ENCODE measurements around the gene JTB.

JTB gene

GRCh38 chr1:153953859-153954365 lies 23.6 kb downstream of the JTB start:
- no peak for DNase-seq

- no peak for DNase-seq
Measured at GRCh38 chr1:153951801-153952200, 25.7 kb downstream of the JTB start.

- no peak for DNase-seq
Measured at GRCh38 chr1:153951183-153951582, 26.3 kb downstream of the JTB start.

- peak; percentile 65 for DNase-seq
Measured at GRCh38 chr1:153946622-153947241, 30.7 kb downstream of the JTB start, which contains the start of gene DENND4B. Gene DENND4B (minus strand): TSS chr1:153946718. CDS start chr1:153944374, 2,344 bp downstream.

- no peak for DNase-seq
Measured at GRCh38 chr1:153945795-153946621, 31.5 kb downstream of the JTB start.

DNA sequence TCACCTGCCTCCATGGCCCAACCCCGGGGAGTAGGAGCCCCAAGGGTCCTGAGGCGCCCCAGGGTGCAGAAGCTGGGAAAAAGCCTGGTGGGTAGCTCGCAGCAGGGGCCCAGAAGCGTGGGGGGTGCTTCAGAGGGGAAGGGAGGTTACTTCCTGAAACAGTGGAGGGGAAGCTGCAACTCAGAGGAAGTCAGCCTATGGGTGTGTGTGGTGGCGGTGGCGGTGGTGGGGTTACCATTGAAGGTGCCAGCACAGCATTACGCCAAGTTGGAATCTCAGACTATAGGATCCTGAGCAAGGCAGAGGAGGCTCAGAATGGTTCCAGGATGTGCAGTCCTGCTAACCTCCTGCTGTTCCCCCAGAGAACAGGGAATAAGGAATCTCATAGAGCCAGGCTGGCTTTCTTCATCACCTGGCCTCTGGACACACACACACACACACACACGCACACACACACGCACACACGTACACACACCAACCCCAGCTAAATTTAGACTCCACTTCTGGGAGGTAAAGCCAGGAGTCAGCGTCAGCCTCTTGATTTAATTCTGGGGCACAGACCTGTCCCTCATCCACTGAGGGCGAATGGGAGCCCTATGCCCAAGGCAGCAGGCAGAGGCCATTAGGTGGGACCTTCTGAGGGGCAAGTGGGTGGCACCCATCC lies 32.2 kb downstream of the JTB start:
- no peak for DNase-seq

- no peak for DNase-seq
Measured at GRCh38 chr1:153944827-153945117, 32.7 kb downstream of the JTB start.

DNA sequence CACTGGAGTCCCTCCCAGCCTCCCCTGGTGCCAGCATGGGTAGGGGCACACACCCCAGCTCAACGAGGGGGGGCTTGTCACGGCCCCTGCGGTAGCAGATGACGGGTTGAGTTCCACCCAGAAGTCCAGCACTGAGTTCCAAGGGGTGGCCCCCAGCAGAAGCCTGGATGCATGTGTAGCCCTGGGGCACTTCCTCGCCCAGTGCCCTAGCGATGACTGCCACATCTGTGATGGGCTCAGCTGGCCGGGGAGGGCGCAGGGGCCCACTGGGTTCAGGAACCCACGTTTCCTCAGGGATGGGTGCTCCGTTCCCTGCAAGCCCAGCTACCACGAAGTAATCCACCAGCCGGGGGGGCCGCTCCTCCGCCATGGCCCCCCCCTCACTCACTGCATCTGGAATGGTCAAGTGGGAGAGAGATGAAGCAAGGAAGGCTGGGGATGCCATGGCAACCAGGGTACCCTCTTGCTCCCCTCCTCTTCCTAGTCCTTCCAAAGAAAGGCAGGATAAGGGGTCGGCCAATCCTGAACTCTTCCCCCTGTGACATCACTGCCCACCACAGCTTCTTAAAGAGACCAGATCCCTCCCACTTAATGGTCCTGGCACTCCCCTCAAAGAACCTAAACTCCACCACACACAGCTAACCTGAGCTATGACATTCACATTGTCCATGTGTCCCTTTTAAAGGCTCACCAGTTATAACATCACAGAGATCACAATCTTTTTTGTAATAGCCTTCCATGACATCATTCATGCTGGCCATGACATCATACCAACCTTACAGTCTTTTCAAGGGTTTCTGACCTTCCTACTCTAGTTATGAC lies 33.3 kb downstream of the JTB start:
- no peak for DNase-seq

GRCh38 chr1:153942766-153943549 lies 34.5 kb downstream of the JTB start:
- no peak for DNase-seq

- no peak for DNase-seq
Measured at GRCh38 chr1:153941826-153942725, 35.4 kb downstream of the JTB start.

DNA sequence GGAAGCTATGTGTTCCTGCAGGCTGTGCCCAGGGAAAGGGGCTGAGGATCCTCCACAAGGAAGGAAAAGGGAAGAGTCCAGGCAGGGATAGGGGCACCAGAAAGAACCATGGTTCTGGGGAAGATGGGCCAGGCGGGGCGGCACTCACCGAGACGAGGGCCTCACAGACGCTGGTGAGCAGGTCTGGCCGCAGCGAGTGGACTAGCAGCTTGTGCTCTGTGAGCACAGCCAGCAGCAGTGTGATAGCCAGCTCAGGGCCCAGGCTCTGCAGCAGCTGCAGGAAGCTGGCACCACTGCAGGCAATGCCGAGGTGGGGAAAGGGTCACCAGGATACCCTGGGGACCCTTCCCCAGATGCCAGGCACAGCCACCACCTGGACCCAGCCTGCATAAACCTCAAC lies 36.7 kb downstream of the JTB start:
- no peak for DNase-seq

GRCh38 chr1:153939476-153939875 lies 38.0 kb downstream of the JTB start:
- DNase-seq, result no peak

DNA sequence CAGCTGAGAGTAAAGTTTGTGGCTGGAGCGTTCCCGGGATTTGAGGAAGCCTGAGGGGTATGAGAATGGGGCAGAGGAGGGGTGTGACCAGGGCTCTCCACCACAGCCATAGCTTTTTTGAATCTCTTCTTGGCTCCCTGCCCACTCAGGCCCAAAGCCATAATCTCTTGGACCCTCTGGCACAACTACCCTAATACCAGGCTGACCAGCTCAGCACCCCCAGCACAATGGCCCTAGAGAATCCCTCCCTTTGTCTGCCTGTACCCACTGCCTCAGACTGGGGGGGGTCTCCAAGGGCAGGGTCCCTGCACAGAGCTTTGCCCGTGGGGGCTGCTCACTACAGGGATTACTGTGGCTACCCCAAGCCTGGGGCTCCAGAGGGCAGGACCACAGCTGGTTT lies 38.5 kb downstream of the JTB start:
- no peak for DNase-seq

- no peak for DNase-seq
Measured at GRCh38 chr1:153937331-153937730, 40.1 kb downstream of the JTB start.

DNA sequence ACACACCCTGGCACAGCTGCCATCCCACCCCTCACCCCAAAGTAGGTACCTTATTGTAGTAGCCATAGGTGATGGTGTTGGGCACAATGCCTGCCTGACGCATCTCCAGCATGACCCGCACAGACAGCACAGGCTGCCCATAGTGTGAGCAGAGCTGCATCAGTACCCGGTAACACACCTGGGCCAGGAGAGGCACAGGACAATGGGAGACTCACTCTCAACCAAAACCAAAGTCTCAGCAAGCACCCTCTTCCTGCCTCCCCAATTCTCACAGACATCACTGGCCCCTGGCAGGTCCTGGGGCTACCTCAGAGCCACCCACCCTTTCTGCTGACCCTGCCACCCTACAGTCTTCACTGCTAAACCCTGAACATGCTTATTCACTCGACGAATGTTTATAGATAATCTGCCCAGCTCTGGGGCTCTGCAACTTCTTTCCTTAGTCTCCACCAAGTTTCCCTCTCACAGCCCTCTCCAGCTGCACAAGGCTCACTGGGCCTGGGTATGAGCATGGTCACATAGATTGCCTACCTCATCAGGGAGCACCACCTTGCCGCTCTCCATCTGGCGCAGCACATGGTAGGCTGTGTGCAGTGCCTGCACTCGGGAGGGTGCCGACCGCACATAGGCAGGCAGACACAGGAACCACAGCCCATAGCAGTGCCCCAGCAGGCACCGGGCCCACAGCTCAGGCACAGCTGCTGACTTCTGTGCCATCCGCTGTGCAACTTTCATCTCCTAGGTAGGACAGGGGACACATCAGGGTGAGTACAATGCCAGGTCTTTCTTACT lies 41.3 kb downstream of the JTB start:
- DNase-seq, result no peak

DNA sequence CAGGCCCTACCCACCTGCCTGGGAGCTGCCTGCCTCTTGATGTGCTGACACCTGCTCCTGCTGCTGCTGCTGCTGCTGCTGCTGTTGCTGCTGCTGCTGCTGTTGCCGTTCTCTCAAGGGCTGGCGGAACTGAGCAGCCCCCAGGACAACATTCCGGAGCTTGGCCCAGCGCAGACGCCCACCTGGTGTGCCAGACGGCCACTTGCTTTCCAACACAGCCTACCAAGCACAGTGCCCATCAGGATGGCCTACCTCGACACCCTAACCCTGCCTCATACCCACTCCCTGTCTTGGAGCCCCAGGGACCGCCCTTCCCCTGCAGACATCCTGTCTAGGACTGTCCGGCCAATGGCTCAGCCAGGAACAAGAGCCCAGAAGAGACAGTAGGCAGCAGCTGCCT lies 42.7 kb downstream of the JTB start:
- no peak for DNase-seq

DNA sequence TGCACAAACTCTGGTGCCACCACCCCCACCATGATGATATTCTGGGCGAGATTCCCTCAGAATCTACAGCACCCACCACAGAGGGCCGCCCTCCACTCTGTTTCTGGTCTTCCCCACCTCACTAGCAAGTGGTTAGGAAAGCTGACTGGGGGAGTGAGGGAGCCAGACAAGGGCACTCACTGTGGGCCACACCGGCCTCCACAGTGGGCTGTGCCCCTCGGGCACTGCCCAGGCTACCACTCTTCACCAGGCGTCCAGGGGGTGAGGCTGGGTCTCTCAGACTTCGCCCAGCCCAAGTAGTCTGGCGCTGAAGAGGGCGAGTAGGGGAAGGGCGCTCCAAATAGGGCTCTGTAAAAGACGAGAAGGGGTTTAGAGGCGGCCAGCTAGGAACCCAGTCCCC lies 43.5 kb downstream of the JTB start:
- DNase-seq, result no peak

DNA sequence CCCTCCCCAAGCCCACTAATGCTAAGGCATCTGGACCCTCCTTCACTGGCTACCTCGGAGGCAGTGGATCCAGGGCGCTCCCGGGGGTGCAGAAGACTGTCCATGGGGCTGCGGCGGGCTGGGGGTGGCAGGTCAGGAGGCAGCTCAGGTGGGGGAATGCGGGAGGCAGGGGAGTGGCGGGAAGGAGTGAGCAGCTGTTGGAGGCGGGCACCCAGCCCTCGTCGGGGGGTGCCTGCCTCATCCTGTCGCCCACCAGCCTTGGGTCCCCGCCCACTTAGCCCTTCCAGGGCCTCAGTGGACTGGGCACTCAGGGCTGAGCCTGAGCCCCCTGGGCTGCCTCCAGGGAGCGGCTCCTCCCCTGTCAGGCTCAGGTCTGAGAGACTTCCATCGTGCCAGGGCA lies 44.0 kb downstream of the JTB start:
- DNase-seq, result no peak

DNA sequence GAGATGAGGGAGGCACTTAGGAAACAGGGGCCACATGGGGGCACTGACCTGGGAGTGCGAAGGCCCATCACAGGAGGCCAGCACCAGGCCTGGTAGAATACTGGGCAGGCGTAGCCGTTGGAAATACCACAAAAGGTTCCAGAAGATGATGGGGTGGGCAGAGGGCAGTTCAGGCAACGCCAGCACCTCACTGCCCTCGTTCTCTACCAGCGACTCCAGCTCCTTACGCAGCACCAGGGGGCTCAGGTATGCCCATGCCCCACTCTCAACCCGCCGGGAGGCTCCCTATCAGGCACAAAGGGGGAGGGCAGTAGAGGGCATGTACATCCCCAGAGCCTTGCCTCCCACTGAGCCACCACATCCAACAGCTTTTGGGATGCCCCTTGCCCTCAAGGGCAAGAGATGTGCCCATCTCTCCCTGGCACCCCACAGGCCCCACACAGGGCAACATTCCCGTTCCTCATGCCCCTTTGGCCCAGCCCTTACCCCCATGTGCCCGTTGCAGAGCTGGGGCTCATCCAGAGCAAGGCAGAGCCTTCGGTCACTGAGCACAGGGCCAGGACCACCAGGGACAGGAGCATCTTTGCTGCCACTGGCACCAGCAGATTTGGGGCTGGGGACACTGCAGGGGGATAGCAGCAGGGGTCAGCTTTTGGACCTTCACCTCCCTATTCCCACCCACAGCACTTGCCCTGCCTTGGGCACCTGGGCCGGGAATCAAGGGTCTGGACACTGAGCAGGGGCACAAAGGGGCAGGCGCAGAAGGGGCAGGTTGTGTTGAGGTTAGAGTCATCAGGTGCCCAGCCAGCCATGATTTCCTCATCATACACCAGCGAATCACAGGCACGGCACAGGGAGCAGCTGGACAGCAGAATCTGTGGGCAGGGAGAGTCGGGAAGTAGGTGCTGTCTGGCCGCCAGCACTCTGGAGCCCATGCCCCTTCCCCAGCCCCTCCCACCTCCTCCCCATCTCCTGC lies 45.0 kb downstream of the JTB start:
- no peak for DNase-seq

All from NCI-H1092 (cell line).